Lower leg skin (tissue), 3 donors: ENCODE measurements around the gene EXOSC10.

Experiments used
- POLR2A ChIP-seq, 2 donors: fragments of 450-650 bp; IDR thresholded peaks; one replicate each; pipeline ENCODE4 v1.6.1; 2016 to 2017; ENCODE audit warnings: antibody characterized with exemption in 2 of 2, mild to moderate bottlenecking in 1 of 2, moderate library complexity in 1 of 2
- TF ChIP-seq, protein P1 (sequence below), 3 donors: fragments of 450-650 bp; IDR thresholded peaks; one replicate each; pipeline ENCODE4 v1.5.1; 2016; ENCODE audit warnings: antibody characterized with exemption in 3 of 3, mild to moderate bottlenecking in 3 of 3, moderate library complexity in 2 of 3

DNA sequence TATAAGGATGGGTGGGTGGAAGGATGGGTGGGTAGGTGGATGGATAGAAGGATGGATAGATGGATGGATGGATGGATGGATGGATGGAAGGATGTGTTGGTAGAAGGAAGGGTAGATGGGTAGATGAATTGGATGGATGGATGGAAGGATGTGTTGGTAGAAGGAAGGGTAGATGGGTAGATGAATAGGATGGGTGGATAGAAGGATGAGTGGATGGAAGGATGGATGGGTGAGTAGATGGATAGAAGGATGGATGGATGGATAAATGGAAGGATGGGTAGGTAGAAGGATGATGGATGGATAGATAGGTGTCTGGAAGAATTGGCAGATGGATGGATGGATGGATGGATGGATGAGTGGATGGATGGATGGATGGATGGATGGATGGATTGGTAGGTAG lies 58.6 kb downstream of the EXOSC10 start:
- TF ChIP-seq, protein P1, sequence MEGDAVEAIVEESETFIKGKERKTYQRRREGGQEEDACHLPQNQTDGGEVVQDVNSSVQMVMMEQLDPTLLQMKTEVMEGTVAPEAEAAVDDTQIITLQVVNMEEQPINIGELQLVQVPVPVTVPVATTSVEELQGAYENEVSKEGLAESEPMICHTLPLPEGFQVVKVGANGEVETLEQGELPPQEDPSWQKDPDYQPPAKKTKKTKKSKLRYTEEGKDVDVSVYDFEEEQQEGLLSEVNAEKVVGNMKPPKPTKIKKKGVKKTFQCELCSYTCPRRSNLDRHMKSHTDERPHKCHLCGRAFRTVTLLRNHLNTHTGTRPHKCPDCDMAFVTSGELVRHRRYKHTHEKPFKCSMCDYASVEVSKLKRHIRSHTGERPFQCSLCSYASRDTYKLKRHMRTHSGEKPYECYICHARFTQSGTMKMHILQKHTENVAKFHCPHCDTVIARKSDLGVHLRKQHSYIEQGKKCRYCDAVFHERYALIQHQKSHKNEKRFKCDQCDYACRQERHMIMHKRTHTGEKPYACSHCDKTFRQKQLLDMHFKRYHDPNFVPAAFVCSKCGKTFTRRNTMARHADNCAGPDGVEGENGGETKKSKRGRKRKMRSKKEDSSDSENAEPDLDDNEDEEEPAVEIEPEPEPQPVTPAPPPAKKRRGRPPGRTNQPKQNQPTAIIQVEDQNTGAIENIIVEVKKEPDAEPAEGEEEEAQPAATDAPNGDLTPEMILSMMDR (IDR thresholded peaks at IDR 0.05), result no peak
- no peak for TF ChIP-seq POLR2A (IDR thresholded peaks at IDR 0.05)
